Inferior parietal cortex (tissue), 1 donor: ENCODE measurements around the gene AXDND1.
"Not testable (repeated sequence)": the region's sequence is repeated elsewhere in the genome, so short reads cannot be mapped to it uniquely, and the experiment has no call there.

Experiments used
- DNase-seq: peaks from one replicate; pipeline ENCODE4 v3.0.0-alpha.2; 2016; ENCODE audit errors: extremely low spot score

Gene AXDND1

GRCh38 chr1:179465661-179466060, 99.9 kb downstream of the AXDND1 start:
- not testable (repeated sequence) for DNase-seq

GRCh38 chr1:179474713-179475112, 108.9 kb downstream of the AXDND1 start:
- DNase-seq: no peak

GRCh38 chr1:179476484-179476883, 110.7 kb downstream of the AXDND1 start:
- no peak for DNase-seq

GRCh38 chr1:179478370-179478769, 112.6 kb downstream of the AXDND1 start:
- no peak for DNase-seq

GRCh38 chr1:179490611-179491010, 124.8 kb downstream of the AXDND1 start:
- no peak for DNase-seq

GRCh38 chr1:179493323-179493722, 127.6 kb downstream of the AXDND1 start:
- DNase-seq: no peak

- no peak for DNase-seq
Measured at GRCh38 chr1:179506199-179506598, 140.4 kb downstream of the AXDND1 start.

- no peak for DNase-seq
Measured at GRCh38 chr1:179509384-179509783, 143.6 kb downstream of the AXDND1 start.

GRCh38 chr1:179510038-179510437, 144.3 kb downstream of the AXDND1 start:
- no peak for DNase-seq

- no peak for DNase-seq
Measured at GRCh38 chr1:179516976-179517705, 151.4 kb downstream of the AXDND1 start.

GRCh38 chr1:179518544-179518943, 152.8 kb downstream of the AXDND1 start:
- DNase-seq: not testable (repeated sequence)

- no peak for DNase-seq
Measured at GRCh38 chr1:179529482-179530195, 163.9 kb downstream of the AXDND1 start.

GRCh38 chr1:179530352-179530751, 164.6 kb downstream of the AXDND1 start:
- no peak for DNase-seq

GRCh38 chr1:179541774-179542173, 176.0 kb downstream of the AXDND1 start:
- DNase-seq: no peak

- no peak for DNase-seq
Measured at GRCh38 chr1:179545321-179545720, 179.6 kb downstream of the AXDND1 start.

- no peak for DNase-seq
Measured at GRCh38 chr1:179547021-179547535, 181.3 kb downstream of the AXDND1 start.

- DNase-seq: no peak
Measured at GRCh38 chr1:179548666-179549367, 183.0 kb downstream of the AXDND1 start.

- DNase-seq: no peak
Measured at GRCh38 chr1:179549368-179549700, 183.6 kb downstream of the AXDND1 start.

- DNase-seq: no peak
Measured at GRCh38 chr1:179550746-179551682, 185.2 kb downstream of the AXDND1 start.

GRCh38 chr1:179554427-179554826, 188.7 kb downstream of the AXDND1 start:
- no peak for DNase-seq

- no peak for DNase-seq
Measured at GRCh38 chr1:179558078-179558477, 192.3 kb downstream of the AXDND1 start.
